Lung (tissue), 12 donors: ENCODE results near the gene TOX2. TPM values are rescaled to one million over a fixed set of nuclear protein-coding genes. Genes with fewer than 3 reads are reported as not detected.

ENCODE experiments used
- ATAC-seq: fragments of 200-7000 bp; cut with Tn5 transposase; one replicate; pipeline ENCODE4 v1.9.1; 2020; ENCODE audit warnings: moderate number of reproducible peaks; ENCODE audit not compliant: insufficient read depth, low FRiP score
- DNase-seq, 3 donors: peaks; one replicate each; pipeline ENCODE4 v3.0.0-alpha.2; 2013 to 2017
- H3K27ac ChIP-seq, 2 donors: one replicate each; pipeline ENCODE4 v1.5.1; 2013; ENCODE audit warnings: mild to moderate bottlenecking in 2 of 2, moderate library complexity in 2 of 2, control low read depth in 1 of 2, inconsistent platforms in 1 of 2, low read depth in 1 of 2, low read length in 1 of 2
- H3K27me3 ChIP-seq, 3 donors: one replicate each; pipeline ENCODE4 v1.5.1; 2013; ENCODE audit warnings: low read length in 2 of 3; ENCODE audit not compliant: control insufficient read depth in 3 of 3, insufficient read depth in 3 of 3
- H3K36me3 ChIP-seq, 4 donors: one replicate each; pipeline ENCODE4 v1.5.1; 2013; ENCODE audit warnings: low read length in 4 of 4, mild to moderate bottlenecking in 1 of 4, moderate library complexity in 1 of 4; ENCODE audit not compliant: control insufficient read depth in 4 of 4, insufficient read depth in 4 of 4
- H3K4me1 ChIP-seq, 5 donors: one replicate each; pipeline ENCODE4 v1.5.1; 2013; ENCODE audit warnings: low read length in 5 of 5, mild to moderate bottlenecking in 2 of 5, moderate library complexity in 1 of 5; ENCODE audit not compliant: control insufficient read depth in 5 of 5, insufficient read depth in 5 of 5
- H3K4me3 ChIP-seq: one replicate; pipeline ENCODE4 v1.5.1; 2013; ENCODE audit warnings: mild to moderate bottlenecking, control low read depth, moderate library complexity
- H3K9ac ChIP-seq, 2 donors: one replicate each; pipeline ENCODE4 v1.5.1; 2013; ENCODE audit warnings: low read length in 2 of 2, control low read depth in 1 of 2; ENCODE audit not compliant: insufficient read depth in 1 of 2
- H3K9me3 ChIP-seq, 4 donors: one replicate each; pipeline ENCODE4 v1.5.1; 2013; ENCODE audit warnings: low read length in 3 of 4, mild to moderate bottlenecking in 1 of 4, moderate library complexity in 1 of 4; ENCODE audit not compliant: control insufficient read depth in 4 of 4, insufficient read depth in 3 of 4
- WGBS, 2 donors: extraction: QIAGEN DNeasy Blood & Tissue Kit; methylation state at CpG; one replicate each; pipeline ENCODE4 v1.1.7; 2013; 5-methylcytosine and 5-hydroxymethylcytosine counted together
- polyA plus RNA-seq, 2 donors: library from polyadenylated mRNA; stranded (reverse); fragments of 200-250 nt; gene quantifications; one replicate each; pipeline ENCODE4 v1.2.1, GENCODE V29; 2013
- total RNA-seq, 2 donors: library from RNA; depleted of rRNA in 1 of 2; stranded (reverse); fragments of >200 nt in 1 of 2; gene quantifications; one replicate each; pipeline ENCODE4 v1.2.1, GENCODE V29; 2014 to 2021
- TF ChIP-seq, protein P1 (sequence below): IDR thresholded peaks from 2 replicates; pipeline ENCODE4 v1.5.1; 2012; ENCODE audit warnings: mild to moderate bottlenecking; ENCODE audit errors: control extremely low read depth, extremely low read depth
- donor health status: control.
- donor health status: control.
- donor health status: Bipolar disorder and iron deficiency.
- donor health status: healthy.
- donor health status: DM: yes; HTN: yes; CAD: no.

TOX2 gene
- total and polyA plus RNA-seq, 4 donors, result 12.0 to 25.5 (median 16.6) TPM

DNA sequence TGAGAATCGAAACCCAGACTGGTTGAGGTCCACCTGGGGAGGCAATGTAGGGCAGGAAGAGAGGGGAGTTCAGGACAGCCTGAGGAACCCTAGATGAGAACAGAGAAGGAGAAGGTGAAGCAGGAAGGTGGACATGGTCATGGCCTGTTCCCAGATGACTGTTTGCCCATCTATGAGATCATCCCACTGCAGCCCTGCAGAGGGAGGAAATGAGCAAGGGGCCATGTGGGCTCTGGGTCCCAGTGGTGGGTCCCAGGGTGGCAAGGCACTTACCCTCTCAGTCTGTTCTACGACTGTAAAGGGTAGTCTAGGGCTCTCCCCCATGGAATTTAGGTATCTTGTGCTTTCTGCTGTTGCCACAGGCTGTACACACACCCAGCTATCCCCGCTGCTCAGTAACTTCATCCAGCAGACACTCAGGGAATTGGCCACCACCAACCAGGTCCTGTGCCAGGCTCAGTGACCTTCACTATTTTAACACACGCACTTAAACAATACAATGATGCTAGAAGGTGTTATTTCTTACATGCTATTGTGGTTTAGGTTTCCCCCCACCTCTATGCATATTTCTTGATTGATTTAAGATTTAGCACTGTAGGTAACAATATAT is 89.8 kb downstream of the TOX2 start:
- DNase-seq (no peak), ATAC-seq (no peak)
- H3K4me3 ChIP-seq, result no peak overlapping the region
- H3K36me3 ChIP-seq, result peaks cover 0 to 16% (median 7%) of the 10 kb centered on the region in 4 donors
- H3K9ac ChIP-seq, result no peak overlapping the region
- no peaks in the 10 kb centered on the region for H3K27me3 ChIP-seq
- TF ChIP-seq, protein P1, sequence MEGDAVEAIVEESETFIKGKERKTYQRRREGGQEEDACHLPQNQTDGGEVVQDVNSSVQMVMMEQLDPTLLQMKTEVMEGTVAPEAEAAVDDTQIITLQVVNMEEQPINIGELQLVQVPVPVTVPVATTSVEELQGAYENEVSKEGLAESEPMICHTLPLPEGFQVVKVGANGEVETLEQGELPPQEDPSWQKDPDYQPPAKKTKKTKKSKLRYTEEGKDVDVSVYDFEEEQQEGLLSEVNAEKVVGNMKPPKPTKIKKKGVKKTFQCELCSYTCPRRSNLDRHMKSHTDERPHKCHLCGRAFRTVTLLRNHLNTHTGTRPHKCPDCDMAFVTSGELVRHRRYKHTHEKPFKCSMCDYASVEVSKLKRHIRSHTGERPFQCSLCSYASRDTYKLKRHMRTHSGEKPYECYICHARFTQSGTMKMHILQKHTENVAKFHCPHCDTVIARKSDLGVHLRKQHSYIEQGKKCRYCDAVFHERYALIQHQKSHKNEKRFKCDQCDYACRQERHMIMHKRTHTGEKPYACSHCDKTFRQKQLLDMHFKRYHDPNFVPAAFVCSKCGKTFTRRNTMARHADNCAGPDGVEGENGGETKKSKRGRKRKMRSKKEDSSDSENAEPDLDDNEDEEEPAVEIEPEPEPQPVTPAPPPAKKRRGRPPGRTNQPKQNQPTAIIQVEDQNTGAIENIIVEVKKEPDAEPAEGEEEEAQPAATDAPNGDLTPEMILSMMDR, result no peak
- WGBS, 2 donors, result 89 to 94% methylated on average over 4 of the region's 4 CpGs
- H3K9me3 ChIP-seq, result no peaks in the 10 kb centered on the region
- peaks cover 0 to 3% (median 0%) of the 10 kb centered on the region in 5 donors for H3K4me1 ChIP-seq
- H3K27ac ChIP-seq, result no peak overlapping the region

DNA sequence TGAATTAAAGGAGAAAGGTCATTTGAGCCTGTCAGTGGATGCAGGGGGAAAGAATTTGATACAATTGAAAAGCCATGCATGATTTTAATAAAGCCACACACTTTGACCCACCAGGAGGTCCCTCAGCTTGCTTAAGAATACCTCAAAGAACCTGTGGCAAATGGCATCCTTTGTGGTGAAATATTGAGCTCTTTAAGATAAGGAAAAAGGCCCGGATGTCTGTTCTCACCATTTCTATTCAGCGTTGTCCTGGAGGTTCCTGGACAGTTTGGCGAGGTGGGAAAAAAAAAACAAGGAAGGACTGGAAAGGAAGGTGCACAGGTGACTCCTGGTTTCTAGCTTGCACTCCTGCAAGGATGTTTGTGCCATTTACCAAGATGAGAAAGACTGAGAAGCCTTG is 91.0 kb downstream of the TOX2 start:
- whole genome bisulfite sequencing, 2 donors, result 77 to 78% methylated on average over 3 of the region's 3 CpGs
- no peak overlapping the region for H3K27ac ChIP-seq
- no peaks in the 10 kb centered on the region for H3K27me3 ChIP-seq
- peaks cover 0 to 3% (median 0%) of the 10 kb centered on the region in 5 donors for H3K4me1 ChIP-seq
- H3K4me3 ChIP-seq, result no peak overlapping the region
- ATAC-seq (no peak), DNase-seq (no peak)
- no peak overlapping the region for H3K9ac ChIP-seq
- peaks cover 0 to 16% (median 7%) of the 10 kb centered on the region in 4 donors for H3K36me3 ChIP-seq
- TF ChIP-seq, protein P1, result no peak
- H3K9me3 ChIP-seq, result no peaks in the 10 kb centered on the region

DNA sequence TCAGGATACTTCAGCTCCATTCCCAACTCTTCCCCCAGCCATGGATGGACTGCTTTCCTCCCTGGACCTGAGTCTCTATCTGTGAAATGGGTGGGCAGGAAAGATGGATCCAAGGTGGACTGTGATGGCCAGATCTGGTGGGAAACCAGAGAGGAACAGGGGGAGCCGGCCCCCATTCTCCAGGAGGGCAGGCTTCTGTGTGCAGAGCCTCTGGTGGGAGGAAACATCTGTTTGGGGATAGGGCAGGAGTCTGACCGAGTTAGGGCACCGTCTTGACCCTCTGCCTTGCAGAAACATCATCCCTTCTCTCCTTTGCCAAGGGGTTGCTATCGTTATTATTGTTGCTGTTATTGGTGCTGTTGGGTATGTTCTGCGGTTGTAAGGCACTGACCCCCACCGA is 91.5 kb downstream of the TOX2 start:
- WGBS, 2 donors, result 89 to 94% methylated on average over 6 of the region's 6 CpGs
- peaks cover 0 to 3% (median 0%) of the 10 kb centered on the region in 5 donors for H3K4me1 ChIP-seq
- H3K36me3 ChIP-seq, result peaks cover 0 to 16% (median 7%) of the 10 kb centered on the region in 4 donors
- no peaks in the 10 kb centered on the region for H3K27me3 ChIP-seq
- DNase-seq (no peak), ATAC-seq (no peak)
- no peak overlapping the region for H3K4me3 ChIP-seq
- no peak overlapping the region for H3K9ac ChIP-seq
- no peaks in the 10 kb centered on the region for H3K9me3 ChIP-seq
- TF ChIP-seq, protein P1, result no peak
- H3K27ac ChIP-seq, result no peak overlapping the region

DNA sequence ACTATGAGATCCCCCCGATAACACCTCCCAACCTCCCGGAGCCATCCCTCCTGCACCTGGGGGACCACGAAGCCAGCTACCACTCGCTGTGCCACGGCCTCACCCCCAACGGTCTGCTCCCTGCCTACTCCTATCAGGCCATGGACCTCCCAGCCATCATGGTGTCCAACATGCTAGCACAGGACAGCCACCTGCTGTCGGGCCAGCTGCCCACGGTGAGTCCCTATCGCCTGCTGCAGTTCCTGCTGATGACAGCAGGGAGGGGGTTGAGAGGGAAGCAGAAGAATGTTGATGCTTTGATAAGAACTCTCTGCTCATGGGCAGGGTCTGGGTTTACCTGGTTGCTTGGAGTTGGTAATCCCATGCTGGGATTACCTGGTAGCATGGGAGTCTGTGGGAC is 91.9 kb downstream of the TOX2 start:
- H3K4me3 ChIP-seq, result no peak overlapping the region
- ATAC-seq (no peak), DNase-seq (no peak)
- H3K9me3 ChIP-seq, result no peaks in the 10 kb centered on the region
- TF ChIP-seq, protein P1, result no peak
- H3K36me3 ChIP-seq, result peaks cover 0 to 13% (median 7%) of the 10 kb centered on the region in 4 donors
- 83 to 88% methylated on average over 9 of the region's 9 CpGs for WGBS, 2 donors
- no peaks in the 10 kb centered on the region for H3K27me3 ChIP-seq
- H3K4me1 ChIP-seq, result peaks cover 0 to 5% (median 0%) of the 10 kb centered on the region in 5 donors
- H3K9ac ChIP-seq, result no peak overlapping the region
- no peak overlapping the region for H3K27ac ChIP-seq
